GM12872 (cell line): ENCODE data around the gene KCNMA1.

Experiments used
- CTCF ChIP-seq: IDR thresholded peaks from 3 replicates; pipeline ENCODE4 v1.5.1; 2011; ENCODE audit warnings: low read depth, mild to moderate bottlenecking, low read length, moderate library complexity; ENCODE audit not compliant: insufficient read depth

KCNMA1 gene

GRCh38 chr10:77361426-77361825 lies 276.2 kb downstream of the KCNMA1 start:
- no peak for TF ChIP-seq CTCF

- no peak for TF ChIP-seq CTCF
These were observed 276.8 kb downstream of the KCNMA1 start for GRCh38 chr10:77360835-77361234.

- TF ChIP-seq CTCF, result no peak
These were observed 277.6 kb downstream of the KCNMA1 start for GRCh38 chr10:77359950-77360520.

DNA sequence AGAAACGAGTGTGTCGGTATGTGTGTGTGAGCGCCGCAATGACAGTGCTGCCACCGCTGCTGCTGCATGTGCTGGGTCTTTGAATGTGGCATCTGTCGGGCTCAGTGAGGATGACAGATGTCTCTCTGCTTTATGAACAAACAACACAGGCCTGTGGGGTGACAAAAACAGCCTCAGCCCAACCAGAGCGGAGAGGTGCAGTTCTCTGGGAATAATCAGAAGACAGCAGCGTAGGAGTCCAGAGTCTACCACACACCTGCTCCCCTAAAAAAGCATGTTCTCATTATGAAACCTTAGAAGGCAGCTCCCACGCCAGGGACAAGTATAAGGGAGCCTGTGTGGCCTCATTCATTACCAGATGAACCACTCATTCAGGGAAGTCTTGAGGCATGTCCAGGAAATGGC lies 278.3 kb downstream of the KCNMA1 start:
- no peak for TF ChIP-seq CTCF

- no peak for TF ChIP-seq CTCF
These were observed 279.0 kb downstream of the KCNMA1 start for GRCh38 chr10:77358656-77359055.

DNA sequence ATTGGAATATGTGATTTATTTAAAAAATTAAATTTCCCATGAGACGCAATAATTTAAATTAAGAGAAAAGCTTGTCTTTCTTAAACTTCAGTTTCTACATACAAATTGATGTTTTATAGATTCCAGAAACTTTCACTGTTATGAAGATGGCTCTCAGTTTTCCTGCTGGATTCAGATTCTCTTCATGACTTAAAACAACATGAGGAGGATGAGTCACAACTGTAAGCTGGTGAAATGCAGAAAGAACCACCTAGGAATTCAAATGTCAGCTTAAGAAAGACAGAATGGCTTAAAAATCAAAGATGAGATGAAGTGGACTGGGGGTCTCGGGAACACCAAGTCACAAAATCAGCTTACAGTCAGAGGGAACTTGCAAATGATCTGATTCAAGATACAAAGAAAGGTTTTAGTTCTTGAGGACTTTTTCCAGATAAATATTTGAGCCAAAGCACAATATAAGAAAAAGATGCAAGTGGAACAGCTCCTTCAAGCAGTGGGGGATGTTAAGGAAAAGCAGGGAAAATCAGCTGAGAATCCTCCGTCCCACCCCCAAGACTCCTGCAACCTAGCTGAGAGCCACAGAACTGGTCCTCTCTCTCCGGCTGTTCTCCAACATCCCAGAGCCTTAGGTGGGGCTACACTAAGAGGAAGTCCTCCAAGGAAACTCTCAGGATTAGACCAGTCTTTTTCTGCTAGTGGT lies 279.8 kb downstream of the KCNMA1 start:
- no peak for TF ChIP-seq CTCF

GRCh38 chr10:77357185-77357584 lies 280.4 kb downstream of the KCNMA1 start:
- TF ChIP-seq CTCF, result no peak
